Spleen (tissue), 11 donors: ENCODE data around the gene ABCA13. TPM values are rescaled to one million over a fixed set of nuclear protein-coding genes. Genes with fewer than 3 reads are reported as not detected.
A peak's percentile ranks its signal among the peaks of the same experiment; 100 is the strongest.

Experiments used
- DNase-seq: peaks from one replicate; pipeline ENCODE4 v3.0.0-alpha.2; 2020
- H3K27ac ChIP-seq, 8 donors: fragments of 200-600 bp; sonication (generic) in 7 of 8; 1 replicate in 4 of 8; 2 replicates in 4 of 8; pipeline versions ENCODE4 v1.5.0 to v1.8.0; 2016 to 2021; ENCODE audit warnings: inconsistent platforms in 4 of 8, mild to moderate bottlenecking in 4 of 8, moderate library complexity in 1 of 8
- H3K27me3 ChIP-seq, 7 donors: fragments of 200-600 bp; sonication (generic) in 6 of 7; replicated peaks in 1 of 7; 1 replicate in 4 of 7; 2 replicates in 3 of 7; pipeline versions ENCODE4 v1.5.0 to v1.8.0; 2016 to 2021; ENCODE audit warnings: inconsistent platforms in 3 of 7, mild to moderate bottlenecking in 1 of 7
- H3K36me3 ChIP-seq, 6 donors: fragments of 200-600 bp; sonication (generic) in 5 of 6; 1 replicate in 4 of 6; 2 replicates in 2 of 6; pipeline versions ENCODE4 v1.5.0 to v1.8.0; 2016 to 2021; ENCODE audit warnings: inconsistent platforms in 2 of 6
- H3K4me1 ChIP-seq, 6 donors: fragments of 200-600 bp; sonication (generic) in 5 of 6; 1 replicate in 3 of 6; 2 replicates in 3 of 6; pipeline versions ENCODE4 v1.5.0 to v1.8.0; 2016 to 2021; ENCODE audit warnings: inconsistent platforms in 3 of 6
- H3K4me3 ChIP-seq, 8 donors: fragments of 200-600 bp; sonication (generic) in 7 of 8; 1 replicate in 4 of 8; 2 replicates in 4 of 8; pipeline versions ENCODE4 v1.5.0 to v1.8.0; 2016 to 2021; ENCODE audit warnings: inconsistent platforms in 4 of 8, mild to moderate bottlenecking in 4 of 8, moderate library complexity in 2 of 8
- H3K9me3 ChIP-seq, 8 donors: fragments of 200-600 bp; sonication (generic) in 7 of 8; 1 replicate in 4 of 8; 2 replicates in 4 of 8; pipeline versions ENCODE4 v1.5.0 to v1.8.0; 2016 to 2021; ENCODE audit warnings: inconsistent platforms in 4 of 8
- POLR2A ChIP-seq, 3 donors: fragments of 450-650 bp; IDR thresholded peaks; one replicate each; pipeline ENCODE4 v1.5.1; 2017; ENCODE audit warnings: antibody characterized with exemption in 3 of 3, mild to moderate bottlenecking in 1 of 3
- POLR2AphosphoS5 ChIP-seq, 3 donors: sonication (generic); formaldehyde crosslinking; IDR thresholded peaks; one replicate each; pipeline ENCODE4 v1.5.1; 2017; ENCODE audit warnings: antibody characterized with exemption in 3 of 3
- WGBS, 5 donors: extraction: QIAGEN DNeasy Blood & Tissue Kit in 3 of 5; methylation state at CpG; one replicate each; pipeline versions ENCODE4 v1.1.5 to v1.1.7; 2013 to 2018; 5-methylcytosine and 5-hydroxymethylcytosine counted together
- intact Hi-C: fragments of 100-400 bp; cut with DNase I; formaldehyde crosslinking; loops from one replicate; pipeline ENCODE4 v1.15.0; 2023; ENCODE audit warnings: low total_unique reads
- polyA plus RNA-seq, 3 donors: library from polyadenylated mRNA; stranded (reverse); fragments of 200-250 nt; gene quantifications; one replicate each; pipeline ENCODE4 v1.2.1, GENCODE V29; 2013
- total RNA-seq, 7 donors: library from RNA; depleted of rRNA in 3 of 7; stranded (reverse); fragments of >200 nt in 3 of 7; fragmentation: NEBNext Ultra II Directional in 4 of 7; extraction: Animal tissue kit (Norgen Biotek cat#: 25700) in 4 of 7; gene quantifications; one replicate each; pipeline versions ENCODE4 v1.1.0 to v1.2.1, GENCODE V29; 2016 to 2021
- TF ChIP-seq, protein P1 (sequence below), 11 experiments: fragments of 200-600 bp in 7 of 11; fragments of 450-650 bp in 4 of 11; sonication (generic) in 4 of 11; IDR thresholded peaks in 8 of 11; conservative IDR thresholded peaks in 3 of 11; 1 replicate in 7 of 11; 2 replicates in 4 of 11; pipeline versions ENCODE4 v1.4.0 to v1.8.0; 2016 to 2021; ENCODE audit warnings: antibody characterized with exemption in 11 of 11, inconsistent platforms in 4 of 11, mild to moderate bottlenecking in 1 of 11
- donor health status: healthy with polysubstance abuse.
- donor health status: DM: no; HTN: no; CAD: no; lungs with moderate emphysema.
- donor health status: DM: no; HTN: no; CAD: no.
- donor health status: Bipolar disorder and iron deficiency.
- donor health status: healthy.
- donor health status: DM: no; HTN: no; CAD: no.
- donor health status: DM: yes; HTN: yes; CAD: no.

Gene ABCA13
- total and polyA plus RNA-seq, 10 donors = 0.02 to 19.0 (median 1.8) TPM

DNA sequence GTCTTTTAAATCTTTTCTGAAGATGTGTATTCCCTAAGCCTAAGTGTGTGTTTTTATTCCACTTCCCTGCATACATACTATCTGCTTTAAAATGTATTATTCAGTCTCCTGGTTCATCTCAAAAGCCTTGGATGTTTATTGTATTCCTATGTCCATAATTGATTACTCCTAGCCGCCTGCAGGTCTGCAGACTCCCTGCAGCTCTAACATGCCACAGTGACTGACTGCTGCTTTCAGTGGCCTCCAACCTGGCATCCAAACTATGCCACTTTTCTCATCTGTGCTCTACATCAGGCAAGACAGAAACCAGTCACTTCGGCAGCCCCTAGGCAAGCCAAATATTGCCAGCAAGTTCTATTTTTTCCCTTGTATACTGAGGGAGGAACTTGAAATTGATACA lies 81.7 kb downstream of the ABCA13 start:
- Histone ChIP-seq H3K4me1 (no peaks in the 10 kb centered on the region), H3K27ac (peak overlapping the region in 1 of 8 donors; percentile 6), H3K27me3 (no peaks in the 10 kb centered on the region), H3K36me3 (peaks cover 0 to 6% (median 0%) of the 10 kb centered on the region in 6 donors), H3K9me3 (no peaks in the 10 kb centered on the region), H3K4me3 (no peak overlapping the region)
- intact Hi-C loops = no loop called here
- DNase-seq = no peak
- TF ChIP-seq POLR2AphosphoS5 (IDR thresholded peaks at IDR 0.05) (no peak), POLR2A (IDR thresholded peaks at IDR 0.05) (no peak)
- TF ChIP-seq, protein P1, sequence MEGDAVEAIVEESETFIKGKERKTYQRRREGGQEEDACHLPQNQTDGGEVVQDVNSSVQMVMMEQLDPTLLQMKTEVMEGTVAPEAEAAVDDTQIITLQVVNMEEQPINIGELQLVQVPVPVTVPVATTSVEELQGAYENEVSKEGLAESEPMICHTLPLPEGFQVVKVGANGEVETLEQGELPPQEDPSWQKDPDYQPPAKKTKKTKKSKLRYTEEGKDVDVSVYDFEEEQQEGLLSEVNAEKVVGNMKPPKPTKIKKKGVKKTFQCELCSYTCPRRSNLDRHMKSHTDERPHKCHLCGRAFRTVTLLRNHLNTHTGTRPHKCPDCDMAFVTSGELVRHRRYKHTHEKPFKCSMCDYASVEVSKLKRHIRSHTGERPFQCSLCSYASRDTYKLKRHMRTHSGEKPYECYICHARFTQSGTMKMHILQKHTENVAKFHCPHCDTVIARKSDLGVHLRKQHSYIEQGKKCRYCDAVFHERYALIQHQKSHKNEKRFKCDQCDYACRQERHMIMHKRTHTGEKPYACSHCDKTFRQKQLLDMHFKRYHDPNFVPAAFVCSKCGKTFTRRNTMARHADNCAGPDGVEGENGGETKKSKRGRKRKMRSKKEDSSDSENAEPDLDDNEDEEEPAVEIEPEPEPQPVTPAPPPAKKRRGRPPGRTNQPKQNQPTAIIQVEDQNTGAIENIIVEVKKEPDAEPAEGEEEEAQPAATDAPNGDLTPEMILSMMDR (IDR thresholded peaks at IDR 0.05 in 8 of 11, conservative IDR thresholded peaks at IDR 0.05 in 3 of 11) = no peak
- WGBS, 5 donors = 63 to 75% (median 66%) methylated on average over 2 of the region's 2 CpGs

DNA sequence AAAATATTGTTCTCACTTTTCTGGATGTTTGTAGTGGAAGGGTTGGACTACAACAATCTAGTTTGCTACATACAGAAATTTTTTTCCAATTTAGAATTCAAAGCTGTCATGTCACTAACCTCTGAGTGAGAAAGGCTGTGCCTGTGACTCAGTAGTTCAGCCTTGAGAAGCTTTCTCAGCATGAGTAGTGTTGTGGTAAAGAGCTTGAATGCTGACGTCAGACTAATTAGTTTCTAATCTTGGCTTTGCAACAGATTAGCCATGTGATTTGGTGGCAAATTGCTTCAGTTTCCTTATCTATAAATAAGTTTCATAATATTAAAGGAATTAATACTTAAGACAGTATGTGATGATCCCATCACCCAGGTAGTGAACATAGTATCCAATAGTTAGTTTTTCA lies 83.8 kb downstream of the ABCA13 start:
- Histone ChIP-seq H3K27me3 (no peaks in the 10 kb centered on the region), H3K9me3 (no peaks in the 10 kb centered on the region), H3K4me1 (no peaks in the 10 kb centered on the region), H3K27ac (no peak overlapping the region), H3K36me3 (peaks cover 0 to 2% (median 0%) of the 10 kb centered on the region in 6 donors), H3K4me3 (no peak overlapping the region)
- 22 to 50% (median 23%) methylated on average over 1 of the region's 1 CpG for WGBS, 5 donors
- no peak for TF ChIP-seq POLR2A (IDR thresholded peaks at IDR 0.05)
- no peak for TF ChIP-seq POLR2AphosphoS5 (IDR thresholded peaks at IDR 0.05)
- TF ChIP-seq, protein P1 (IDR thresholded peaks at IDR 0.05 in 8 of 11, conservative IDR thresholded peaks at IDR 0.05 in 3 of 11) = no peak
- DNase-seq = no peak
- intact Hi-C loops = no loop called here

DNA sequence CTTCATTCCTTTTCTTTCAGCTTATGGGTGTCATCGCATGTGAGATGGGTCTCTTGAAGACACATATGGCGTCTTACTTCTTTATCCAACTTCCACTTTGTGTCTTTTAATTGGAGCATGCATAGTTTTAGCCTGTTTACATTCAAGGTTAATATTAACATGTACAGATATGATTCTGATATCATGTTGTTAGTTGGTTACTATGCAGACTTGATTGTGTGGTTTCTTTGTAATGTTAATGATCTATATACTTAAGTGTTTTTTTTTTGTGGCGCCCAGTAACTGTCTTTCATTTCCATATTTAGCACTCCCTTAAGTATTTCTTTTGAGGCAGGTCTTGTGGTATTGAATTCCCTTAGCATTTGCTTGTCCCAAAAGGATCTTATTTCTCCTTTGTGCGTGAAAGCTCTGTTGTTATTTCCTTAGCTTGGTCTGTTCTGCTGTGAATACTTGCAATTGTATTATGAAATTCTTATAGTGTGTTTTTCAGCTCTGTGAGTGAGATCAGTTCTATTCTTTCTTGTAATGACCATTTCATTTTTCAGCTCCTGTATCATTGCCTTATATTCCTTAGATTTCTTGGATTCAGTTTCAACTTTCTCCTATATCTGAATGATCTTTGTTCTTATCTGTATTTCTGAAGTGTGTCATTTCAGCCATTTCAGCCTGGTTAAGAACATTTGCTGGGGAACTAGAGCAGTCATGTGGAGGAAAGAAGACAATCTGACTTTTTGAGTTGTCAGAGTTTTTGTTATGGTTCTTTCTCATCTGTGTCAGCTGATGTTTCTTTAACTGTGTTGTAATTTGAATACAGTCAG lies 88.4 kb downstream of the ABCA13 start:
- H3K4me1 ChIP-seq = no peaks in the 10 kb centered on the region
- no peaks in the 10 kb centered on the region for H3K27me3 ChIP-seq
- no peaks in the 10 kb centered on the region for H3K9me3 ChIP-seq
- H3K36me3 ChIP-seq = no peaks in the 10 kb centered on the region
- H3K27ac ChIP-seq = no peak overlapping the region
- TF ChIP-seq POLR2A (IDR thresholded peaks at IDR 0.05) = no peak
- TF ChIP-seq, protein P1 (IDR thresholded peaks at IDR 0.05 in 8 of 11, conservative IDR thresholded peaks at IDR 0.05 in 3 of 11) = no peak
- no peak for TF ChIP-seq POLR2AphosphoS5 (IDR thresholded peaks at IDR 0.05)
- intact Hi-C loops = no loop called here
- no peak overlapping the region for H3K4me3 ChIP-seq
- no peak for DNase-seq
- 81 to 88% (median 82%) methylated on average over 4 of the region's 4 CpGs for WGBS, 5 donors

DNA sequence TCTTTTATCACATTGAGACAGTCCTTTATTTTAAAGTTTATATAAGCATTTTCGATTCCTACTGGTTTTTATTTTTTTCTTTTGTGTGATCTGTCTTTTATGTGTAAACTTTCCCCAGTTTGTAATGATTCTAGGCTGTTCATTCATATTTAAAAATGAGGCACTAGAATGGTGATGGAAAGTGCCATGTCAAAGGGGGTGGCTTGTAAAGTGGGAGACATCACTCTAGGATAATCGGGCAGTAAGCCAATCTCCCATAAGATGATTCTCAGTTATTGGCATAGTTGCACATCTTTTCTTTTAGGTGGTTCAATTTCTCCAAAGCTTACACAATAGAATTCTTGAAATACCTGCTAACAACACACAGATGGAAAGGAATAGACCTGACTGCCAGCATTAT lies 90.4 kb downstream of the ABCA13 start:
- DNase-seq = no peak
- 88 to 99% (median 91%) methylated on average over 2 of the region's 2 CpGs for WGBS, 5 donors
- no peak overlapping the region for H3K4me3 ChIP-seq
- no peak overlapping the region for H3K27ac ChIP-seq
- TF ChIP-seq POLR2A (IDR thresholded peaks at IDR 0.05) = no peak
- no peak for TF ChIP-seq POLR2AphosphoS5 (IDR thresholded peaks at IDR 0.05)
- TF ChIP-seq, protein P1 (IDR thresholded peaks at IDR 0.05 in 8 of 11, conservative IDR thresholded peaks at IDR 0.05 in 3 of 11) = no peak
- no peaks in the 10 kb centered on the region for H3K36me3 ChIP-seq
- intact Hi-C loops = no loop called here
- no peaks in the 10 kb centered on the region for H3K9me3 ChIP-seq
- no peaks in the 10 kb centered on the region for H3K4me1 ChIP-seq
- no peaks in the 10 kb centered on the region for H3K27me3 ChIP-seq
